Uterus (tissue), 2 donors: Measurements from ENCODE around the gene INSRR.

Experiments used
- CTCF ChIP-seq, 4 experiments: fragments of 200-600 bp in 2 of 4; fragments of 450-650 bp in 2 of 4; sonication (generic) in 2 of 4; IDR thresholded peaks; one replicate each; pipeline ENCODE4 v1.5.1; 2016 to 2019; ENCODE audit warnings: antibody characterized with exemption in 4 of 4, mild to moderate bottlenecking in 2 of 4, moderate library complexity in 1 of 4
- POLR2A ChIP-seq, 2 donors: fragments of 450-650 bp; IDR thresholded peaks; one replicate each; pipeline ENCODE4 v1.6.1; 2016; ENCODE audit warnings: antibody characterized with exemption in 2 of 2, mild to moderate bottlenecking in 1 of 2, moderate library complexity in 1 of 2

- TF ChIP-seq CTCF (IDR thresholded peaks at IDR 0.05) (no peak), POLR2A (IDR thresholded peaks at IDR 0.05) (peak; percentile 38 to 53)
Observed at GRCh38 chr1:156893048-156893953, 34.4 kb upstream of the INSRR start, which contains the start of gene PEAR1.
